IPS-15b (cell line): ENCODE measurements around the gene ZNF630.
"Not testable (repeated sequence)": the region's sequence is repeated elsewhere in the genome, so short reads cannot be mapped to it uniquely, and the experiment has no call there.

Source experiments
- H3K27me3 ChIP-seq: one replicate; pipeline ENCODE4 v1.6.1; 2013; ENCODE audit warnings: low read length; ENCODE audit not compliant: control insufficient read depth, insufficient read depth
- H3K36me3 ChIP-seq: one replicate; pipeline ENCODE4 v1.6.1; 2013; ENCODE audit warnings: low read length; ENCODE audit not compliant: control insufficient read depth, insufficient read depth
- H3K4me1 ChIP-seq: one replicate; pipeline ENCODE4 v1.6.1; 2013; ENCODE audit warnings: mild to moderate bottlenecking, low read length; ENCODE audit not compliant: control insufficient read depth, insufficient read depth
- H3K4me3 ChIP-seq: one replicate; pipeline ENCODE4 v1.5.1; 2013; ENCODE audit warnings: low read depth, low read length
- H3K9ac ChIP-seq: one replicate; pipeline ENCODE4 v1.6.1; 2013; ENCODE audit warnings: low read depth, mild to moderate bottlenecking, low read length
- H3K9me3 ChIP-seq: one replicate; pipeline ENCODE4 v1.6.1; 2013; ENCODE audit warnings: mild to moderate bottlenecking, low read length; ENCODE audit not compliant: control insufficient read depth, insufficient read depth

The ZNF630 gene

DNA sequence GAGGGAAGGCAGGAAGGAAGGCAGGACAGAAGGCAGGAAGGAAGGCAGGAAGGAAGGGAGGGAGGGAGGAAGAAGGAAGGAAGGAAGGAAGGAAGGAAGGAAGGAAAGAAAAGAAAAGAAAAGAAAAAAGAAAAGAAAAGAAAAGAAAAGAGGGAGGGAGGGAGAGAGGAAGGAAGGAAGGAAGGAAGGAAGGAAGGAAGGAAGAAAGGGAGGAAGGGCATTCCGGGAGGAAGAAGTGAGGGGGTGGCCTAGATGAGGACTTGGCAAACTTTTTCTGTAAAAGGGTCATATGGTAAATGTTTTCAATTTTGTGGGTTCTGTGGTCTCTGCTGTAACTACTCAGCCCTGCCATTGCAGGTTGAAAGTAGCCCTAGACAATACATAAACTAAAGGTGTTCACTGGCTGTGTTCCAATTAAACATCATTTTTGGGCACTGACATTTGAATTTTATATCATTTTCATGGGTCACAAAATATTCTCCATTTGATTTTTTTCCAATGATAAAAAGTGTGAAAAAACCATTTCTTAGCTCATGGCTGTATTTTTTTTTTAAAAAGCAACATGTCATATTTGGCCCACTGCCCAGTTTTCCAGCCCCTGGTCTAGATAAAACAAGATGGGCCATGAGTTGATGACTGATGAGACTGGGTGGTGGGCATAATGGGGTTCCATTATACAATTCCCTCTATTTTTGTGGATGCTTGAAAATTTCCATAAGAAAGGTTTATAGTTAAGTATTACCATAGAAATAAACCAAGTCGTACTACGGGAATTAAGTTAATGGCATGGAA, 3.1 kb downstream of the ZNF630 start:
- H3K27me3 ChIP-seq = no peaks in the 10 kb centered on the region
- H3K9ac ChIP-seq = no peak overlapping the region
- H3K36me3 ChIP-seq = no peaks in the 10 kb centered on the region
- H3K9me3 ChIP-seq = peaks cover 2% of the 10 kb centered on the region
- H3K4me1 ChIP-seq = no peaks in the 10 kb centered on the region
- no peak overlapping the region for H3K4me3 ChIP-seq

DNA sequence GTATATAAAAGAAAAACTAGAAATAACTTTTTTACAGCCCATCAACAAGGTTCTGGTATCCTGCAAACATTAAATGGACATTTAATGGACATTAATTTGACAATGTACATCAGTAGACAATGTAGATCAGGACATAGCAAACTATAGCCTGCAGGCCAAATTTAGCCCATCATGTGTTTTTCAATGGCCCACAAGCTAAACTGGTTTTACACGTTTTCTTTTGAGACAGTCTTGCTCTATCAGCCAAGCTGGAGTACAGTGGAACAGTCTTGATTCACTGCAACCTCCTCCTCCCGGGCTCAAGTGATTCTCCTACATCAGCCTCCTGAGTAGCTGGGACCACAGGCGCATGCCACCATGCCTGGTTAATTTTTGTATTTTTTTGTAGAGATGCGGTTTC, 7.2 kb downstream of the ZNF630 start:
- Histone ChIP-seq H3K27me3 (no peaks in the 10 kb centered on the region), H3K36me3 (no peaks in the 10 kb centered on the region), H3K4me1 (no peaks in the 10 kb centered on the region), H3K9ac (no peak overlapping the region), H3K4me3 (no peak overlapping the region), H3K9me3 (peaks cover 9% of the 10 kb centered on the region)

DNA sequence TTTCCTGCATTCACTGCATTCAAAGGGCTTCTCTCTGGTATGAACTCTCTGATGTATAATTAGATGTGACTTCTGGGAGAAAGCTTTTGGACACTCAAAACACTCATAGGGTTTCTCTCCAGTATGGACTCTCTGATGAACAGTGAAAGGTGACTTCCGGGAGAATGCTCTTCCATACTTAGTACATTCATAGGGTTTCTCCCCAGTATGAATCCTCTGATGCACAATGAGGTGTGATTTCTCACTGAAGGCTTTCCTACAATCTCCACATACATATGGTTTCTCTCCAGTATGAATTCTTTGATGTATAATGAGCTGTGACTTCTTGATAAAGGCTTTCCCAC, 12.2 kb downstream of the ZNF630 start:
- no peak overlapping the region for H3K4me3 ChIP-seq
- peaks cover 22% of the 10 kb centered on the region for H3K9me3 ChIP-seq

DNA sequence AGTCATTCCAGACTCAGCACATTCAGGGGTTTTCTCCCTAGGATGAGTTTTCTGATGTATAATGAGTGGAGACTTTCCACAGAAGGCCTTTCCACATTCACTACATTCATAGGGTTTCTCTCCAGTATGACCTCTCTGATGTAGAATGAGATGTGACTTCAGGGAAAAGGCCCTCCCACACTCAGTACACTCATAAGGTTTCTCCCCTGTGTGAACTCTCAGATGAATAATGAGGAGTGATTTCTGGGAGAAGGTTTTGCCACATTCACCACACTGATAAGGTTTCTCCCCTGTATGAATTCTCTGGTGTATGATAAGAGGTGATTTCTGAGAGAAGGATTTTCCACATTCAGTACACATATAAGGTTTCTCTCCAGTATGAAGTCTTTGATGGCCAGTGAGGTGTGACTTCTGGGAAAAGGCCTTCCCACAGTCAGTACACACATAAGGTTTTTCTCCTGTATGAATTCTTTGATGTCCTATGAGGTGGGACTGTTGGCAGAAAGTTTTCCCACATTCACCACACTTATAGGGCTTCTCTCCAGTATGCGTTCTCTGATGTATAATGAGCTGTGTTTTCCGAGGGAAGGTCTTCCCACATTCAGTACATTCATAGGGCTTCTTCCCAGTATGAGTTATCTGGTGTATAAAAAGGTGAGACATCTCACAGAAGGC, 12.7 kb downstream of the ZNF630 start:
- Histone ChIP-seq H3K4me3 (no peak overlapping the region), H3K4me1 (no peaks in the 10 kb centered on the region), H3K27me3 (no peaks in the 10 kb centered on the region), H3K9me3 (peaks cover 22% of the 10 kb centered on the region), H3K36me3 (no peaks in the 10 kb centered on the region), H3K9ac (no peak overlapping the region)

More for the DNA sequence above, 12.2 kb downstream of the ZNF630 start:
- Histone ChIP-seq H3K36me3 (no peaks in the 10 kb centered on the region), H3K4me1 (no peaks in the 10 kb centered on the region), H3K9ac (no peak overlapping the region), H3K27me3 (no peaks in the 10 kb centered on the region)

DNA sequence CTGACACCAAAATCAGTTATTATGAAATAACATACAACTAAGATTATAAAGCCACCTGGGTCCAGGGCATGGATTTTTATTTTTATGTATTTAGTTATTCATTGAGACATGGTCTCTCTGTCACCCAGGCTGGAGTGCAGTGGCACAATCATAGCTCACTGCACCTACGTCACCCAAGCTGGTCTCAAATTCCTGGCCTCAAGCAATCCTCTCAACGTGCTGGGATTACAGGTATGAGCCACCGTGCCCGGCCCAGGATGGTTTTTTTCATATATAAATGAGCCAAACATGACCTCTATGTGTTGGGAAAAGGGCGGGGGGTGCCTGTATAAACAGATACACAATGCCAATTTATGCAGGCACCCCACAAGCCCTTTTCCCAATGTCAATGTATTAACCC, 24.6 kb downstream of the ZNF630 start:
- Histone ChIP-seq H3K4me1 (no peaks in the 10 kb centered on the region), H3K27me3 (no peaks in the 10 kb centered on the region), H3K36me3 (no peaks in the 10 kb centered on the region), H3K9ac (no peak overlapping the region), H3K4me3 (no peak overlapping the region), H3K9me3 (no peaks in the 10 kb centered on the region)

GRCh38 chrX:48045410-48046311, 25.8 kb downstream of the ZNF630 start:
- H3K9ac ChIP-seq = no peak overlapping the region
- no peak overlapping the region for H3K4me3 ChIP-seq
- H3K4me1 ChIP-seq = no peaks in the 10 kb centered on the region
- no peaks in the 10 kb centered on the region for H3K27me3 ChIP-seq
- H3K9me3 ChIP-seq = no peaks in the 10 kb centered on the region
- no peaks in the 10 kb centered on the region for H3K36me3 ChIP-seq

DNA sequence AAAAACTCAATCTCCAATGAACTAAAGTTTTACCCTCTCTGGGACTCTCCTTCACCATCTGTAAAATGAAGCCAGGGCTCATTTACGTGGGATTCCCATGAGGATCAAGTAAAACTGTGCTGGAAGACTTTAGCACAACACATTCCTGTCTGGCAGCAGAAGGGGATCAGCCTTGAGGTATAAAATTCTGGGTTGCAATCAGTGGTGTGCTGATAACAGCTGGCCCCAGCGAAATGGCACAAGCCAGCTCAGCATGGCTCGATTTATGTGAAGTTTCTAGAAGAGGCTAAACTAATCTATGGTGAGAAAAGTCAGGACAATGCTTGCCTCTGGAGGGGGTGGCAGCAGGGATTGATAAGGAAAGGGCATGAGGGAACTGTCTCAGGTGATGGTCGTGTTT, 28.4 kb downstream of the ZNF630 start:
- no peak overlapping the region for H3K4me3 ChIP-seq
- H3K4me1 ChIP-seq = no peaks in the 10 kb centered on the region
- no peaks in the 10 kb centered on the region for H3K36me3 ChIP-seq
- H3K9ac ChIP-seq = no peak overlapping the region
- H3K9me3 ChIP-seq = no peaks in the 10 kb centered on the region
- H3K27me3 ChIP-seq = no peaks in the 10 kb centered on the region

DNA sequence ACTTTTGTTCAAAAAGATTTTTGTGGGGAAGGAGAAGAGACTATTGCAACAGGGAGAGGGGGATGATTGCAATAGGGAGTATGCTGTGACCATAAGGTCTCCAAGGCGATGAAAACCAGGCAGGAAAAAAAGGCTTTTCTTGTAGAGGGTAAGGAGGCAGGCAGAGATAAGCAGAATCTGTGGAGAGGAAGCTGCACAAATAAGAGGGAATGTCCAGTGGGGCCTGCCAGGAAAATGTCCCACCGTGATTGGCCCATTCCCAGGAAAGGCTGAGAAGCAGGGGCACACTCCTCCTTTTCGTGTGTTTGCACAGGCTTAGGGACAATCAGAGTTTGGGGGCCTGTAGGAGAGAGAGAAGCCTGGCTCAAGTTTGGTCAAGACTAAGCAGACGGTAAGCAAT, 35.5 kb downstream of the ZNF630 start:
- Histone ChIP-seq H3K4me1 (no peaks in the 10 kb centered on the region), H3K9me3 (no peaks in the 10 kb centered on the region), H3K36me3 (no peaks in the 10 kb centered on the region), H3K4me3 (no peak overlapping the region), H3K9ac (no peak overlapping the region), H3K27me3 (no peaks in the 10 kb centered on the region)

GRCh38 chrX:48030641-48031173, 40.7 kb downstream of the ZNF630 start:
- H3K4me1 ChIP-seq, H3K9ac ChIP-seq, H3K27me3 ChIP-seq, H3K9me3 ChIP-seq, H3K36me3 ChIP-seq, H3K4me3 ChIP-seq: not testable (repeated sequence)

DNA sequence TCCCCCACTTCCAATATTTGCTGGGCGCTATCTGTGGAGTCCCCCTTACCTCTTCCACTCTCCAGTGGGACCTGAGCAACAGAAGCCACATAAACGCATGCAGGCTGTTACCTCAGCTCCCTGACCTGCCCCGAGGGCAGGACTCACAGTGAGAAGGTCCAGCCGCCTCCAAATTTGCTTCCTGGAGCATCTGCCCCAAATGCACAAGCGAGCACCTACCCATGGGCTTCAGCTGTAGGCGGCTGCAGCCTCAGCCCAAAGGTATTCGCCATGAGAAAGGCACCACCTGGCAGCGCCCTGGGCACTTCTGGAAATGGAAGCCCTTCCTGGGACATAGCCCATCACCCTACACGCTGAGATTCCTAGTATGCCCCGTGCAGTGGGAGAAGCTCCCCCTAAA, 41.2 kb downstream of the ZNF630 start:
- Histone ChIP-seq H3K36me3 (no peaks in the 10 kb centered on the region), H3K27me3 (no peaks in the 10 kb centered on the region), H3K9me3 (no peaks in the 10 kb centered on the region), H3K9ac (no peak overlapping the region), H3K4me3 (no peak overlapping the region), H3K4me1 (no peaks in the 10 kb centered on the region)

GRCh38 chrX:48028091-48028490, 43.3 kb downstream of the ZNF630 start:
- Histone ChIP-seq H3K36me3 (no peaks in the 10 kb centered on the region), H3K9me3 (no peaks in the 10 kb centered on the region), H3K9ac (no peak overlapping the region), H3K27me3 (no peaks in the 10 kb centered on the region), H3K4me1 (no peaks in the 10 kb centered on the region), H3K4me3 (no peak overlapping the region)
